ENCODE measurements around the gene SKIC8.

SKIC8 gene

GRCh38 chr15:78299101-78299930 lies at the start of gene SKIC8:
TSS of gene SKIC8 (minus strand) at chr15:78299609. CDS start at chr15:78295686, 3,923 bp downstream.
- peak; percentile 72 for DNase-seq

GRCh38 chr15:78347586-78348543 lies 48.5 kb upstream of the SKIC8 start:
- no peak for DNase-seq

- DNase-seq = no peak
Observed at GRCh38 chr15:78345396-78346125, 46.2 kb upstream of the SKIC8 start.

GRCh38 chr15:78343276-78344060 lies 44.1 kb upstream of the SKIC8 start:
- no peak for DNase-seq

GRCh38 chr15:78342021-78342420 lies 42.6 kb upstream of the SKIC8 start:
- DNase-seq = no peak

GRCh38 chr15:78341057-78341987 lies 41.9 kb upstream of the SKIC8 start:
- no peak for DNase-seq

GRCh38 chr15:78340231-78341056 lies 41.0 kb upstream of the SKIC8 start, which contains the start of gene CRABP1:
TSS of gene CRABP1 (plus strand) at chr15:78340353. CDS start at chr15:78340429, 76 bp downstream.
- DNase-seq = no peak

GRCh38 chr15:78339559-78339958 lies 40.1 kb upstream of the SKIC8 start:
- DNase-seq = no peak

GRCh38 chr15:78338781-78339180 lies 39.4 kb upstream of the SKIC8 start:
- no peak for DNase-seq

GRCh38 chr15:78335985-78336384 lies 36.6 kb upstream of the SKIC8 start:
- no peak for DNase-seq

GRCh38 chr15:78334845-78335244 lies 35.4 kb upstream of the SKIC8 start:
- no peak for DNase-seq

GRCh38 chr15:78329625-78330024 lies 30.2 kb upstream of the SKIC8 start:
- DNase-seq = no peak

- DNase-seq = no peak
Observed at GRCh38 chr15:78327466-78327865, 28.1 kb upstream of the SKIC8 start.

GRCh38 chr15:78325092-78325843 lies 25.9 kb upstream of the SKIC8 start:
- DNase-seq = no peak

GRCh38 chr15:78324144-78324543 lies 24.7 kb upstream of the SKIC8 start:
- DNase-seq = no peak

GRCh38 chr15:78323693-78324092 lies 24.3 kb upstream of the SKIC8 start:
- DNase-seq = no peak

GRCh38 chr15:78322724-78323521 lies 23.5 kb upstream of the SKIC8 start:
- DNase-seq = no peak

- DNase-seq = no peak
Observed at GRCh38 chr15:78322243-78322642, 22.8 kb upstream of the SKIC8 start.

Measured in 8988T (cell line).